Esophagus squamous epithelium (tissue), 4 donors: ENCODE results near the gene ITGB2.

Source experiments
- CTCF ChIP-seq, 6 experiments: fragments of 450-650 bp in 4 of 6; fragments of 200-600 bp in 2 of 6; sonication (generic) in 2 of 6; IDR thresholded peaks; one replicate each; pipeline ENCODE4 v1.5.1; 2016 to 2019; ENCODE audit warnings: antibody characterized with exemption in 6 of 6, mild to moderate bottlenecking in 4 of 6, moderate library complexity in 4 of 6
- POLR2A ChIP-seq, 4 donors: fragments of 450-650 bp; IDR thresholded peaks; one replicate each; pipeline ENCODE4 v1.6.1; 2017; ENCODE audit warnings: antibody characterized with exemption in 4 of 4, mild to moderate bottlenecking in 4 of 4, moderate library complexity in 3 of 4

DNA sequence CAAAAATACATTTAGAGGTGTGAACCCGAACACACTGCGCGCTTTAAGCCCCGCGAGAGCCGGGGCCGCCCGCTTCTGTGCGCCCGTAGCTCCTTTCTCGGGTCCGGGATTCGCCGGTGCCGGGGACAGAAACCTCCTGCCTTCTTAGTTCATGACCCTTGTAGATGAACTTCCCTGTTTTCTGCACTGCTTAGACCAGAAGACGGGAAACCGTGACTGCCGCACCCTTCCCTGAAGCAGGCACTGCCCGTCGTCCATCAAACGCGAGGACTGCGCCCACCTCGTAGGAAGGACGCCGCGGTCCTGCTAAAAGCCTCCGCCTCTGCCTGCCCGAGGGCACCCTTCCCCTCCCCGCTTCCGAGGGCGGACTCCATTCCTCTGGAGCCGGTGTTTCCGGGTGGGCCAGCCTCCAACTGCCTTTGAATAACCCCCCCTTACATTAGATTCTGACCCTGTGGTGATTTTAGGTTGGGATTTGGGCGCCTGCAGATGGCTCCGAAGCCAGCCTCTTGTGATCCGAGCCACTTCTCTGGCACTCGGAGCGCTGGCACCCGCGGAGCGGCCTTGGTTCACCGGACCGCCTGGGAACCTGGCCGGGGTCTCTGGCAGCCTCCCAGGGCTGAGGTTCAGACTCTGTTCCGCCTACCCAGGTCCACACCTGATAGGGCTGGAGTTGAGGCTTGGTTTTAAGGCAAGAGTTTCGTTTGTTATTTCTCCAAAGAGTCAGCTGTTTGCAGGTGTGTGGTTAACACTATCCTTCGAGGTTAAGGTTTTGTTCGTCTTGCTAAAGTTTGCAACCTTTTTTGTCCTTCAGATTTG, 46.0 kb downstream of the ITGB2 start:
- TF ChIP-seq POLR2A (IDR thresholded peaks at IDR 0.05) (peak in 2 of 4 donors; percentile 32 to 38), CTCF (IDR thresholded peaks at IDR 0.05) (no peak)
